Middle frontal gyrus (tissue), 1 donor: ENCODE measurements around the gene RBBP8NL.
A peak's percentile ranks its signal among the peaks of the same experiment; 100 is the strongest.

Experiments used
- DNase-seq: peaks from one replicate; pipeline ENCODE4 v3.0.0-alpha.2; 2015; ENCODE audit warnings: low spot score; ENCODE audit errors: extremely low spot score

RBBP8NL gene

GRCh38 chr20:62393830-62394229 is 33.5 kb downstream of the RBBP8NL start:
- DNase-seq = no peak

GRCh38 chr20:62393335-62393665 is 34.0 kb downstream of the RBBP8NL start:
- DNase-seq = no peak

- no peak for DNase-seq
These were observed 34.6 kb downstream of the RBBP8NL start for GRCh38 chr20:62392621-62393334.

- DNase-seq = no peak
These were observed 35.3 kb downstream of the RBBP8NL start for GRCh38 chr20:62392077-62392418.

GRCh38 chr20:62391165-62392076 is 35.9 kb downstream of the RBBP8NL start:
- DNase-seq = no peak

- DNase-seq = no peak
These were observed 36.8 kb downstream of the RBBP8NL start for GRCh38 chr20:62390317-62391164.

- no peak for DNase-seq
These were observed 37.7 kb downstream of the RBBP8NL start for GRCh38 chr20:62389601-62390087.

- DNase-seq = no peak
These were observed 38.3 kb downstream of the RBBP8NL start for GRCh38 chr20:62388839-62389600.

GRCh38 chr20:62387933-62388635 is 39.3 kb downstream of the RBBP8NL start:
- DNase-seq = no peak

- no peak for DNase-seq
These were observed 40.0 kb downstream of the RBBP8NL start for GRCh38 chr20:62387219-62387913.

GRCh38 chr20:62386383-62387218 is 40.7 kb downstream of the RBBP8NL start, which contains the start of gene RPS21:
RPS21 (plus strand) TSS chr20:62387103; CDS start chr20:62387339, 236 bp downstream.
- DNase-seq = peak; percentile 80

GRCh38 chr20:62382306-62383198 is 44.8 kb downstream of the RBBP8NL start:
- no peak for DNase-seq

- no peak for DNase-seq
These were observed 45.5 kb downstream of the RBBP8NL start for GRCh38 chr20:62381842-62382241.

- DNase-seq = no peak
These were observed 46.0 kb downstream of the RBBP8NL start for GRCh38 chr20:62381202-62381797.

- no peak for DNase-seq
These were observed 49.1 kb downstream of the RBBP8NL start for GRCh38 chr20:62378215-62378614.

- DNase-seq = no peak
These were observed 49.6 kb downstream of the RBBP8NL start for GRCh38 chr20:62377615-62378178.

GRCh38 chr20:62377064-62377461 is 50.3 kb downstream of the RBBP8NL start:
- no peak for DNase-seq
